GM21528 (cell line): Measurements from ENCODE around the gene CEBPZOS.
A peak's percentile ranks its signal among the peaks of the same experiment; 100 is the strongest.

Experiments
- ATAC-seq: cut with Tn5 transposase; IDR thresholded peaks from one replicate; pipeline ENCODE4 v1.9.1; 2021; ENCODE audit warnings: mild to moderate bottlenecking, moderate library complexity; ENCODE audit not compliant: unreplicated experiment, low FRiP score

CEBPZOS gene

DNA sequence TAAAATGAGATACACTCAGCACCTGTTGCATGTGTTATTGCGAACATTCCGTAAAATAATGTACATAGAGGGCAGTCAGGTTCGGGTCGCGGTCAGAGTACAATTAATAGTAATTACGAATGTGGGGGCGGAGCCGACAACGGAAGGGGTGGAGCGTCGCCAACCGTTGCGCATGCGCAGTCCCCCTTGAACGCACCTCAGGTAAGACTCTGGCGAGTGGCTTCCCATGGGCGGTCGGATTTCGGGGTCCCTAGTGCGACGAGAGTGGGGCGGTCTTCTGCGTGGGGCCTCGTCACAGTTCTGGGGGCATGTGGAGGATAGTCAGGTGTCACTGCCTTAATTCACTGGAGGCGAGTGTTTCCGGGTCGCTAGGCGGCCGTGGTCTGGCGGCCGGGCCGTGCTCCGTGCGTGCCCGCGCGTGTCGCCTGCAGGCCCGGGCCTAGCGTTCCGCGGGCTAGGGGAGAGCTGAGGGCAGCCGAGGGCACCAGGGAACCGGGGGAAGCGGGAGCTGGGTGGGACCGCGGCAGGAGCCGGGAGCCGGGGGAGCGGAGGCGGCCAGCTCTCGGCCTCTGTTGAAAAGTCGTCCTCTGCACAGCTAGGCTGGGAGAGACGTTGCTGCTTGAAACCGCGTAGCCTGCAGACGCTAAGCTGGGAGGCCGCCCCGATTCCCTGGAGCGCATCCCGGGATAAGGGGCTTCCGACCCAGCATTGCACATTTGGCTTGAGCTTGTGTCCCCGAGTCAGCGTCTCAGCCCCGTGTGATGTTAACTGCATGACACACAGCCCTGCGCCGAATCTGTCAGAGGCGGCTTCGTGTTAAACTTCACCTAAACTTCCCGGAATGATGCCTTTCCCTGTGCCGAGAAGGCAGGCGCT lies at the start of gene CEBPZOS:
TSS of gene CEBPZOS (plus strand) at position 177 of the 876 bp plus-strand sequence. CDS start 3,209 bp downstream, outside the sequence.
- ATAC-seq = peak; percentile 81

GRCh38 chr2:37148325-37148724 lies 48.0 kb upstream of the CEBPZOS start:
- ATAC-seq = no peak

- ATAC-seq = no peak
Measured at GRCh38 chr2:37149626-37150322, 46.5 kb upstream of the CEBPZOS start.

DNA sequence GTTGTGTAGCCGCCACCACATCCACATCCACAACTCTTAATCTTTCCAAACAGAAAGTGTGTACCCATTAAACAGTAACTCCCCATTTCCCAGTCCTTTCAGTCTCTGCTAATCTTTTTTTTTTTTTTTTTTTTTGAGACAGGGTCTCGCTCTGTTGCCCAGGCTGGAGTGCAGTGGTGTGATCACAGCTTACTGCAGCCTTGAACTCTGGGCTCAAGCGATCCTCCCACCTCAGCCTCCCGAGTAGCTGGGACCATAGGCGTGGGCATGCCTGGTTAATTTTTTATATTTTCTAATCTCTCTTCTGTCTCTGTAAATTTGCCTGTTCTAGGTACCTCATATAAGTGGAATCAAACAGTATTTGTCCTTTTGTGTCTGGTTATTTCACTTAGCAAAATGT lies 43.1 kb upstream of the CEBPZOS start:
- no peak for ATAC-seq

- ATAC-seq = no peak
Measured at GRCh38 chr2:37154785-37155184, 41.5 kb upstream of the CEBPZOS start.

DNA sequence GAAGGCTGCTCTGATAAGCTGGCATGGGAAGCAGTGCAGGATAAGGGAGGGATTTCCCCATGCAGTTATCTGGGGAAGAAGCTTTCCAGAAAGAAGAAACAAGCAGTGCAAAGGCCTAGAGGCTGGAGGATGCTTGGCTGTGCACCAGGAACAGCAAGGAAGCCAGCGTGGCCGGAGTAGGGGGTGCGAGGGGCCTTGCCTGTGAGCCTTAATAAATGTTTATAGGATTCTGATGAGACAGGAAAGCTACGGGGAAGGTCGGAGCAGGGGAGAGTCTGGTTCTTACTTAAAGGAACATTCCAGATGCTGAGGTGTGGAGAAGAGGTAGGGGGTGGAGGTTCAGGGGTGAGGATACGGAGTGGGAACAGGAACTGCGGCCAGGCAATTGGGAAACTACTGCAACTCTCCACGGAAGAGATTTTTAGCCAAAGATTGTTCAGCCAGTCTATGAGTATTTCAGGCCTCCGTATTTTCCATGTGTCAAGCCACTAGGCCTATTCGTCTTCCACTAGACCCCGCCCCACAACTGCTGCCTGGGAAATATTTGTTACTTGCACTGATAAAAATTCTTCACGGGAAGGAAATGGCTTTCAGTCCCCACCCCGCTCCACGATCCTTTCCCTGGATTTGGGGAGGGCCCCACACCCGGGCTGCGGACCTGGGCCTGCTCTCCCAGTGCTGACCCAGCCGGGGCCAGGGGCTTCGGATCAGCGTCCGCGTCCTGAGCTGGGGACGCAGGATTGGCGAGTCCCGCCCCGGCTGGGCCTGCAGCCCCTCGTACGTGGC lies 40.0 kb upstream of the CEBPZOS start:
- peak; percentile 36 for ATAC-seq

DNA sequence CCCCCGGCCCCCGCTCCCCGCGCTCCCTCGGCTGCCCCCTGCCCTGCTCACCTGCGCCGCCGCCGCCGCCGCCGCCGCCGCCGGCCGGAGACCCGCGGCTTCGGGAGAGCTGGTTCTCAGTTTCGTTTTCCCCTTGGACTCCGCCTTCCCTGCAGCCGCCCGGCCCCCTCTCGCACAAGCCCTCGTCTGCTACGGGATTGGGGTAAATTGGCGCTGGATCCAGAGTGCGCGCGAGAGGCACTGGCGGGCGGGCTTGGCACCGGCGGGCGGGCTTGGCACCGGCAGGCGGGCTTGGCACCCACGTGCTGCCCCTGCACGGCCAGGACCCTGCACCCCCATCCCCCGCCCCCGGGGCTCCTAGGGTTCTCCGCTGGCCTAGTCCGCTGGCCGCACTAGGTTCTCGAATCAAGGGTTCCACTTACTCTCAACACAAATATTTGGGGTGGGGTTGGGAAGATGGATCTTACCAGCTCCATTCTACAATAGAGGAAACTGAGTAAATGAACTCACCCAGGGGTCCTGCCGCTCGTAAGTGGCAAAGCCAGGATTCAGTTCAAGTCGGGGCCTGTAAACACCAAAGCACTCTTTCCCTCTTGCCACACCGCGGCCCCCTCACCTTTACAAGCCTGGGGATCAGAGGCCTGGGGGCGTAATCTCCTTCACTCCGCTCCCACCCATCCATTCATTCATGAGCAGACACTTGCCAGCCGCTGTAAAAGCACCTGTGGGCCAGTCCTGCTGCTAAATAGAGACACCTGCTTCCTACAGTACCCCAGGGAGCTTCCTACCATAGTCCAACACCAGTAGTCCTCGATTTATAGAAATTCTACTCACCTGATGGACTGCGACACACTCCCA lies 39.2 kb upstream of the CEBPZOS start, which contains the start of gene EIF2AK2:
TSS of gene EIF2AK2 (minus strand) at position 124 of the 858 bp plus-strand sequence. CDS start 9,174 bp downstream, outside the sequence.
- peak; percentile 88 for ATAC-seq

- no peak for ATAC-seq
Measured at GRCh38 chr2:37164757-37165156, 31.5 kb upstream of the CEBPZOS start.

GRCh38 chr2:37167636-37168180 lies 28.6 kb upstream of the CEBPZOS start:
- no peak for ATAC-seq

DNA sequence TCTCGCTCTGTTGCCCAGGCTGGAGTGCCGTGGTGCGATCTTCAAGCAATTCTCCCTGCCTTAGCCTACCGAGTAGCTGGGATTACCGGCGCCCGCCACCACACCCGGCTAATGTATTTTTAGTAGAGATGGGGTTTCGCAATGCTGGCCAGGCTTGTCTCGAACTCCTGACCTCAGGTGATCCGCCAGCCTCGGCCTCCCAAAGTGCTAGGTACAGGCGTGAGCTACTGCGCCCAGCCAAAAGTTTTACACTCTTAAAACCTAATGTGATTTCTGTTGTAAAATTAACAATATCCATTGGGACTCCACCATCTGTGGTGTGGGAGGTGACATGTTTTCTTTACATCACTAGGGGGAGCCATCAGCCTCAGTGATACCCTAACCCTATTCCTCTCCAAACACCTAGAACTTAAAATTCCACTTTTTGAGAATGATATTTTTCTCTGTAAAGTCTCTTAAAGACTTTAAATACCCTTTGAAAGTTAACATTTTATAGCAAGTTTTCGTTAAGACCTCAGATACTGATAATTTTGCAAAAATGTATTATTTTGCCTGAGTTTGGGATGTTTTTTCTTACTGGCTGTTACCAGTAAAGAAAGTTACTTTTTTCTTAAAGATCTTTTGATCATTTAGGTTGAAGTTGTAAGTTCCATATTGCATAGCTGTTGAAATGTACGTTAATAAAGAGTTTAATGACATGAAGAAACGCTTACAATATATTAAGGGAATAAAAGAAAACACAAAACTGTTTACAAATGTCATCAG lies 27.9 kb upstream of the CEBPZOS start:
- no peak for ATAC-seq

GRCh38 chr2:37171624-37171950 lies 24.7 kb upstream of the CEBPZOS start:
- no peak for ATAC-seq

DNA sequence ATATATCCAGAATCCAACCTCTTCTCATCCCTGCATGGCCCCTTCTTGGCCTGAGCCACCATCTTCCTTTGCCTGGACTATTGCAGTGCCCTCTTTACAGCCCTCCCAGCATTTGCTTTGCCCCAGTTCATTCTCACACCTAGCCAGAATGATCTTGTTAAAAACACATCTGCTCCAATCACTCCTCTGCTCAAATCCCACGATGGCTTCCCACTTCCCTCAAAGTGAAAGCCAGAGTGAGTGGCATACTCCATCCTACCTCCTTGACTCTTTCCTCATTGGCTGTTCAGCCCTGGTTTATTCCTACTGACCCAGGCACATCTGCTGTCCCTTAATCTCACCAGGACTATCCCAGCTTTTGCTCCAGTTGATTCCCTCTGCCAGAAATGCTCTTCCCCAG lies 22.6 kb upstream of the CEBPZOS start:
- no peak for ATAC-seq

DNA sequence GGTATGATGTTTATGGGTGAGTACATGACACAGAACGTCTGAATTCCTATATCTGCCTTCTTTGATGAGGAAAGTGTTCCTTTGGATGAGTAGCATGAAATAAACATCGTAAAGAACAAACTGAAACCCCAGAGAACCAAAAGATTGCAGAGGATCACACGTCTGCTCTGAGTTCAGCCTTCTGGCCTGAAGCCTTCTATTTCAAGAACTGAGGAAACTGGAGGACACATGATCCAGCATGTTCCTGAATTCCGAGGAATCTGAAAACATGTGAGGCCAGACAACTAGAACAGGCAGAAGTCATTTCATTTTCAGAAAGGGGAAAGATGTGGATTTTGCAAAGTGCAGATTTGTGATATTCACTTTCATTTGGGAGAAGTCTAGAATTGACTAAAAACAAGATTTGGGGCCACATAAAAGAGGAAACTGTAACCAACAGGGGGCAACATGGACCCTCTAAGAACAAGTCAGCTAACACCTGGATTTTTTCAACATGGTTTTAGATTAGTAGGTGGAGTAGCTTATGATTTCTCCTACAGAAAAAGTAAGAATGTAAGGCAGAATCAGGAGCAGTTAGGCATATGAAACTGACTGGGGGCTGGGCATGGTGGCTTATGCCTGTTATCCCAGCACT lies 16.2 kb upstream of the CEBPZOS start:
- ATAC-seq = no peak

- no peak for ATAC-seq
Measured at GRCh38 chr2:37180640-37181039, 15.7 kb upstream of the CEBPZOS start.

- ATAC-seq = no peak
Measured at GRCh38 chr2:37181726-37182684, 14.3 kb upstream of the CEBPZOS start.

DNA sequence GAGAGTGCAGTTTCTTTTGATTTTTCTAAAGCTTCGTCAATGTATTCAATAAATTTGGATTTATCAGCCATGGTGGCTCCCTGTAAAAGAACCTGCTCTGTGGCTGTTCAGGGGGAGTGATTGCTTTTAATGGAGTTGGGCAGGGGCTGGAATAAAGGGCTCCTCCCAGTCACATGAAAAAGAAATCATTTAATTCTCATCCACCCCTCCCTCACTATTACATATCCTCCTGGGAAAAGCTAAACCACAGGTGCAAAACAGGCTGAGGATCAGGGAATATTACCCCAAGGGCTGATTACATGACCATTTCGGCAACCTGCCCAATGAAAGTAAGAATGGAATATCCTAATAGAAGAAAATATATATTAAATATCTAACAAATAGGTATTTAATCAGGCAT lies 7.7 kb upstream of the CEBPZOS start, which contains the start of gene SULT6B1:
TSS of gene SULT6B1 (minus strand) at position 101 of the 400 bp plus-strand sequence. CDS start at position 71, 30 bp downstream.
- no peak for ATAC-seq

DNA sequence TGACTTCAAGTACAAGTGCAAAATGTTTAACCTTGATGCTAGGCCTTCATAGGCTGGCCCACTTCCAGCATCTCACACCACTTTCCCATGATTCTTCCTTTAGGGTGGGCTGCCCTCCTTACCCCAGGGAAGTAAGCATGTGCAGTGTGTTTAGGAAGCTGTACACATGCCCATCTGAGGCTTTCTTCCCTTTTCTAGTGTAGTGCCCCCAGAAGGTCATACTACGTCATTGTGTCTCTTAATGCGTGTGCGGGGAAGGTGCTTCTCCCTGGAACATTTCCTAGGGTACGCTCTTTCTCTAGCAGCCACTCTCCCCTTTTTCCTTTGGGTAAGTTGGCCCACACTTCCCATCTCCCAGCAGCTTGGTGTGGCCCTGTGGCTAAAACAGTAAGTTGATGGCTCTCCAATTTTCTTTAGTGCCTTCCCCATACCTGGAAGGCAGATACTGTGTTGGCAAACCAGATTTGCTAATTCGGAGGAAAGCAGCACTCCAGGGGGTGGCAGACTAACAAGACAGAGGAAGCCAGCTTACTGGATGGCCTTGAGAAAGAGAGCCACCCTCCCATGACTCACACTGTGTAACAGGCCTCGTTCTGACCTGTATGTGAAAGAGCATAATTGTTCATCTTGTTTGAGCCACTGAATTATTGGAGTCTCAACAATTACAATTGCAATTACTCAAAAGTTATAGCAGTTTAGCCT lies 6.7 kb upstream of the CEBPZOS start:
- ATAC-seq = no peak
